K562 (cell line): ENCODE results near the gene CD96. TPM values are rescaled to one million over a fixed set of nuclear protein-coding genes. Genes with fewer than 3 reads are reported as not detected.

Experiments
- ATAC-seq: fragments of 200-7000 bp; cut with Tn5 transposase; 3 replicates; pipeline ENCODE4 v1.9.1; 2020; ENCODE audit warnings: moderate library complexity
- BruUV-seq: library from RNA; stranded (reverse); fragments of 400-500 nt; replicated peaks from 2 replicates; lab custom pipeline; 2021; lab: Mats Ljungman, UMichigan
- CTCF ChIA-PET: fragments of 300-600 bp; formaldehyde crosslinking; extraction: SDS; loops from one replicate; lab custom pipeline; 2021; ENCODE audit warnings: low intra/inter-chr PET ratio; lab: Yijun Ruan, JAX
- POLR2A ChIA-PET: fragments of 300-600, 350-650 bp; sonication (Branson Sonifier 250); formaldehyde crosslinking; extraction: SDS; loops from one replicate; lab custom pipeline; 2021; ENCODE audit warnings: antibody characterized with exemption, inconsistent platforms; lab: Yijun Ruan, JAX
- DNase-seq, 4 experiments: peaks; one replicate each; pipeline versions ENCODE4 v3.0.0 to v3.0.0-alpha.2; 2011 to 2018; ENCODE audit warnings: low spot score in 3 of 4, mixed read lengths in 3 of 4; ENCODE audit errors: extremely low read depth in 1 of 4
- FAIRE-seq: peaks from 2 replicates; lab custom pipeline; 2011; peaks lifted over from hg19 to GRCh38; lab: Jason Lieb, UNC
- H2AFZ ChIP-seq: 2 replicates; pipeline ENCODE4 v1.6.0; 2011; ENCODE audit warnings: low read depth, low read length, control low read depth, inconsistent platforms
- H3K27ac ChIP-seq: fragments of 200-600 bp; 3 replicates; pipeline ENCODE4 v1.8.0; 2011; ENCODE audit warnings: low read depth, mild to moderate bottlenecking, control low read depth, inconsistent platforms, low read length, moderate library complexity, mixed read lengths; ENCODE audit errors: extremely low read depth
- H3K27me3 ChIP-seq, 2 experiments: fragments of 300-600 bp in 1 of 2; 2 replicates in 1 of 2; 3 replicates in 1 of 2; pipeline versions ENCODE4 v1.6.0 to v1.8.0; 2011; ENCODE audit warnings: inconsistent platforms in 2 of 2, low read length in 2 of 2, mild to moderate bottlenecking in 1 of 2, mixed read lengths in 1 of 2, moderate library complexity in 1 of 2; ENCODE audit not compliant: control insufficient read depth in 2 of 2, insufficient read depth in 2 of 2
- H3K36me3 ChIP-seq: fragments of 300-600 bp; 3 replicates; pipeline ENCODE4 v1.8.0; 2011; ENCODE audit warnings: mild to moderate bottlenecking, low read length, inconsistent platforms; ENCODE audit not compliant: control insufficient read depth, insufficient read depth
- H3K4me1 ChIP-seq, 2 experiments: fragments of 200-600 bp in 1 of 2; replicated peaks in 1 of 2; 2 replicates in 1 of 2; 3 replicates in 1 of 2; pipeline versions ENCODE4 v1.5.1 to v1.8.0; 2011; ENCODE audit warnings: inconsistent platforms in 2 of 2, low read length in 2 of 2, mild to moderate bottlenecking in 1 of 2, mixed read lengths in 1 of 2, moderate library complexity in 1 of 2; ENCODE audit not compliant: control insufficient read depth in 2 of 2, insufficient read depth in 2 of 2
- H3K4me2 ChIP-seq: 2 replicates; pipeline ENCODE4 v1.6.1; 2011; ENCODE audit warnings: low read length, control low read depth, inconsistent platforms, mixed read lengths; ENCODE audit not compliant: insufficient read depth
- H3K4me3 ChIP-seq: fragments of 200-600 bp; sonication (generic), shearing (Covaris generic); 2 replicates; pipeline ENCODE4 v1.5.1; 2016; ENCODE audit warnings: control low read depth, inconsistent platforms
- H3K79me2 ChIP-seq: fragments of 200-600 bp; 3 replicates; pipeline ENCODE4 v1.8.0; 2011; ENCODE audit warnings: low read length, inconsistent platforms; ENCODE audit not compliant: control insufficient read depth, insufficient read depth
- H3K9ac ChIP-seq, 2 experiments: 2 replicates each; pipeline versions ENCODE4 v1.6.0 to v1.6.1; 2011; ENCODE audit warnings: low read depth in 2 of 2, low read length in 2 of 2, control low read depth in 1 of 2, inconsistent platforms in 1 of 2, mild to moderate bottlenecking in 1 of 2, mixed read lengths in 1 of 2; ENCODE audit not compliant: insufficient read depth in 1 of 2
- H3K9me1 ChIP-seq: one replicate; pipeline ENCODE4 v1.6.0; 2011; ENCODE audit warnings: inconsistent platforms, mild to moderate bottlenecking, low read length, moderate library complexity; ENCODE audit not compliant: control insufficient read depth, insufficient read depth
- H3K9me3 ChIP-seq: replicated peaks from 2 replicates; pipeline ENCODE4 v1.5.1; 2011; ENCODE audit warnings: low read depth, low read length, inconsistent platforms; ENCODE audit not compliant: control insufficient read depth, insufficient read depth
- H4K20me1 ChIP-seq: replicated peaks from 2 replicates; pipeline ENCODE4 v1.6.1; 2011; ENCODE audit warnings: low read length, inconsistent platforms, mixed read lengths; ENCODE audit not compliant: control insufficient read depth, insufficient read depth
- CC2D1A ChIP-seq: fragments of 450-650 bp; IDR thresholded peaks from 2 replicates; pipeline ENCODE4 v1.6.1; 2017; ENCODE audit warnings: mild to moderate bottlenecking
- CREB1 ChIP-seq, 2 experiments: sonication (generic) in 1 of 2; formaldehyde crosslinking in 1 of 2; IDR thresholded peaks; 2 replicates each; pipeline versions ENCODE4 v1.6.1 to v1.8.0; 2012 to 2022; ENCODE audit warnings: inconsistent platforms in 1 of 2, mild to moderate bottlenecking in 1 of 2, missing genetic modification reagents in 1 of 2, moderate library complexity in 1 of 2
- CREB3 ChIP-seq: fragments of 450-650 bp; conservative IDR thresholded peaks from 2 replicates; pipeline ENCODE4 v1.6.1; 2016; ENCODE audit warnings: missing genetic modification characterization, low read depth, mild to moderate bottlenecking, missing compliant biosample characterization, moderate library complexity
- CXXC5 ChIP-seq: fragments of 250-450 bp; sonication (Bioruptor Pico); IDR thresholded peaks from 2 replicates; pipeline ENCODE4 v1.8.0; 2022; ENCODE audit warnings: inconsistent platforms, mild to moderate bottlenecking, moderate library complexity
- HDAC3 ChIP-seq: fragments of 450-650 bp; IDR thresholded peaks from 2 replicates; pipeline ENCODE4 v1.6.1; 2018; ENCODE audit warnings: borderline replicate concordance, mild to moderate bottlenecking, moderate library complexity; ENCODE audit not compliant: partially characterized antibody
- HMG20A ChIP-seq: fragments of 450-650 bp; formaldehyde crosslinking; conservative IDR thresholded peaks from 2 replicates; pipeline ENCODE4 v1.4.0; 2020; ENCODE audit warnings: mild to moderate bottlenecking, mixed read lengths
- ILF3 ChIP-seq: fragments of 450-650 bp; IDR thresholded peaks from 2 replicates; pipeline ENCODE4 v1.6.1; 2018; ENCODE audit warnings: antibody characterized with exemption, mild to moderate bottlenecking, moderate library complexity, borderline replicate concordance
- NR2C2 ChIP-seq, 2 experiments: fragments of 200-800 bp in 1 of 2; sonication (Bioruptor generic) in 1 of 2; sonication (generic) in 1 of 2; formaldehyde crosslinking in 1 of 2; IDR thresholded peaks; 2 replicates each; pipeline versions ENCODE4 v1.6.1 to v1.8.0; 2016 to 2022; ENCODE audit warnings: mild to moderate bottlenecking in 1 of 2, missing compliant biosample characterization in 1 of 2, missing genetic modification characterization in 1 of 2, missing genetic modification reagents in 1 of 2
- PKNOX1 ChIP-seq: fragments of 450-650 bp; IDR thresholded peaks from 2 replicates; pipeline ENCODE4 v1.6.1; 2016
- POLR2B ChIP-seq: fragments of 450-650 bp; IDR thresholded peaks from 2 replicates; pipeline ENCODE4 v1.6.1; 2018; ENCODE audit warnings: low read depth; ENCODE audit not compliant: partially characterized antibody
- PPARD ChIP-seq: fragments of 250-450 bp; sonication (Bioruptor Pico); IDR thresholded peaks from 2 replicates; pipeline ENCODE4 v1.8.0; 2022; ENCODE audit warnings: inconsistent platforms, mild to moderate bottlenecking, moderate library complexity
- PTTG1 ChIP-seq: fragments of 450-650 bp; IDR thresholded peaks from 2 replicates; pipeline ENCODE4 v1.6.1; 2016; ENCODE audit warnings: low read depth, mild to moderate bottlenecking, missing genetic modification characterization, missing compliant biosample characterization
- SAFB ChIP-seq: fragments of 200-400 bp; formaldehyde crosslinking; IDR thresholded peaks from 2 replicates; pipeline ENCODE4 v1.6.1; 2017; ENCODE audit warnings: low read depth, low read length, borderline replicate concordance
- SETDB1 ChIP-seq: IDR thresholded peaks from one replicate; pipeline ENCODE4 v1.6.1; 2012; ENCODE audit warnings: low read length, control low read depth, inconsistent platforms
- SMARCE1 ChIP-seq: fragments of 450-650 bp; IDR thresholded peaks from 2 replicates; pipeline ENCODE4 v1.7.1; 2016; ENCODE audit warnings: mild to moderate bottlenecking
- SREBF1 ChIP-seq: fragments of 150-350 bp; IDR thresholded peaks from 2 replicates; pipeline ENCODE4 v1.6.1; 2014; ENCODE audit warnings: antibody characterized with exemption, low read depth, low read length, borderline replicate concordance
- STAG1 ChIP-seq: sonication (generic); formaldehyde crosslinking; IDR thresholded peaks from 2 replicates; pipeline ENCODE4 v1.5.0; 2020; ENCODE audit warnings: missing genetic modification reagents, borderline replicate concordance
- TEAD2 ChIP-seq: fragments of 450-650 bp; IDR thresholded peaks from 2 replicates; pipeline ENCODE4 v1.6.1; 2016; ENCODE audit warnings: missing genetic modification characterization, control low read depth, missing compliant biosample characterization
- TRIM24 ChIP-seq, 2 experiments: fragments of 450-650 bp; IDR thresholded peaks; 2 replicates each; pipeline ENCODE4 v1.6.1; 2016
- ZFP1 ChIP-seq: fragments of 450-650 bp; formaldehyde crosslinking; IDR thresholded peaks from 2 replicates; pipeline ENCODE4 v1.4.0; 2020; ENCODE audit warnings: mild to moderate bottlenecking, mixed read lengths
- ZNF146 ChIP-seq: IDR thresholded peaks from one replicate; pipeline ENCODE4 v1.6.1; 2018; ENCODE audit warnings: missing compliant biosample characterization; ENCODE audit not compliant: unreplicated experiment
- ZNF316 ChIP-seq: fragments of 450-650 bp; IDR thresholded peaks from 2 replicates; pipeline ENCODE4 v1.6.1; 2016
- in situ Hi-C: fragments of 300-500 bp; cut with MboI; formaldehyde crosslinking; loops from 4 replicates; pipeline ENCODE4 v1.15.0; 2018; ENCODE audit warnings: inconsistent platforms, mixed read lengths
- intact Hi-C: fragments of 100-400 bp; cut with micrococcal nuclease; formaldehyde crosslinking; loops from 2 replicates; pipeline ENCODE4 v1.14.2; 2022
- polyA plus RNA-seq, 8 experiments: library from polyadenylated mRNA; depleted of rRNA in 4 of 8; stranded (reverse) in 5 of 8; unstranded in 3 of 8; fragments of >200 nt; fragmentation: Nextera tagmentation in 2 of 8; fragmentation: Illumina TruSeq in 1 of 8; extraction: Ambion mirVana in 2 of 8; extraction: Trizol in 1 of 8; gene quantifications; 2 replicates each; pipeline versions ENCODE4 v1.2.1 to v1.2.3, GENCODE V29; 2011 to 2014; ENCODE audit warnings: inconsistent platforms in 1 of 8, missing spikeins in 1 of 8
- total RNA-seq, 7 experiments: library from RNA; depleted of rRNA in 6 of 7; stranded (reverse); fragments of >200 nt in 6 of 7; fragmentation: Illumina TruSeq in 2 of 7; extraction: Trizol in 2 of 7; gene quantifications; 2 replicates each; pipeline versions ENCODE4 v1.2.1 to v1.2.3, GENCODE V29; 2011 to 2021; ENCODE audit warnings: low replicate concordance in 1 of 7

CD96 gene
- total and polyA plus RNA-seq, 9 of the 15 experiments (the other 6 are each of a cell fraction or from before 2014, with no cell fraction given), result 0.32 to 5.7 (median 1.2) TPM

GRCh38 chr3:111617912-111618601, 76.1 kb downstream of the CD96 start (continued):
- TF ChIP-seq POLR2B (no peak), ILF3 (no peak), PTTG1 (tag) (no peak), SREBF1 (no peak), ZFP1 (CRISPR knock-in tag) (no peak)

GRCh38 chr3:111618945-111619344, 76.9 kb downstream of the CD96 start:
- intact Hi-C loops (no loop called here), in situ Hi-C loops (no loop called here)
- Histone ChIP-seq H3K9me3 (no peaks in the 10 kb centered on the region), H3K9me1 (no peaks in the 10 kb centered on the region), H3K36me3 (no peaks in the 10 kb centered on the region), H3K9ac (no peak overlapping the region), H3K4me1 (no peaks in the 10 kb centered on the region), H3K27me3 (no peaks in the 10 kb centered on the region), H3K27ac (no peak overlapping the region), H3K4me2 (no peak overlapping the region), H4K20me1 (no peaks in the 10 kb centered on the region), H3K79me2 (no peaks in the 10 kb centered on the region), H2AFZ (no peak overlapping the region), H3K4me3 (no peak overlapping the region)
- CTCF ChIA-PET, result no interaction called here
- POLR2A ChIA-PET, result interaction anchor here (0.7 kb wide), 1 partner anchor 1511 kb away, joined by 3 read pairs; no protein-coding TSS in a partner anchor
- DNase-seq (no peak), ATAC-seq (no peak), FAIRE-seq (no peak)
- BruUV-seq, result no TSS peak
- TF ChIP-seq TRIM24 (IDR thresholded peaks at IDR 0.05) (no peak), STAG1 (CRISPR knock-in tag) (no peak), NR2C2 (CRISPR knock-in tag; IDR thresholded peaks at IDR 0.05) (no peak), NR2C2 (tag; IDR thresholded peaks at IDR 0.05) (no peak), SAFB (no peak), PKNOX1 (no peak), SETDB1 (no peak), CREB3 (tag) (no peak), CREB1 (IDR thresholded peaks at IDR 0.05) (no peak), CREB1 (CRISPR knock-in tag; IDR thresholded peaks at IDR 0.05) (no peak), ZNF146 (no peak), HMG20A (CRISPR knock-in tag) (no peak), CC2D1A (no peak), PPARD (no peak), TEAD2 (tag) (no peak), SMARCE1 (no peak), HDAC3 (no peak), CXXC5 (CRISPR knock-in tag) (no peak), ZNF316 (no peak)
